ENCODE results near the gene HSPD1. TPM values are rescaled to one million over a fixed set of nuclear protein-coding genes. Genes with fewer than 3 reads are reported as not detected.

Gene HSPD1
- total RNA-seq (2022; extraction: Qiagen RNA extraction; ENCODE audit: low read depth), result 581 to 650 TPM (median 613 TPM) in 5 replicates

DNA sequence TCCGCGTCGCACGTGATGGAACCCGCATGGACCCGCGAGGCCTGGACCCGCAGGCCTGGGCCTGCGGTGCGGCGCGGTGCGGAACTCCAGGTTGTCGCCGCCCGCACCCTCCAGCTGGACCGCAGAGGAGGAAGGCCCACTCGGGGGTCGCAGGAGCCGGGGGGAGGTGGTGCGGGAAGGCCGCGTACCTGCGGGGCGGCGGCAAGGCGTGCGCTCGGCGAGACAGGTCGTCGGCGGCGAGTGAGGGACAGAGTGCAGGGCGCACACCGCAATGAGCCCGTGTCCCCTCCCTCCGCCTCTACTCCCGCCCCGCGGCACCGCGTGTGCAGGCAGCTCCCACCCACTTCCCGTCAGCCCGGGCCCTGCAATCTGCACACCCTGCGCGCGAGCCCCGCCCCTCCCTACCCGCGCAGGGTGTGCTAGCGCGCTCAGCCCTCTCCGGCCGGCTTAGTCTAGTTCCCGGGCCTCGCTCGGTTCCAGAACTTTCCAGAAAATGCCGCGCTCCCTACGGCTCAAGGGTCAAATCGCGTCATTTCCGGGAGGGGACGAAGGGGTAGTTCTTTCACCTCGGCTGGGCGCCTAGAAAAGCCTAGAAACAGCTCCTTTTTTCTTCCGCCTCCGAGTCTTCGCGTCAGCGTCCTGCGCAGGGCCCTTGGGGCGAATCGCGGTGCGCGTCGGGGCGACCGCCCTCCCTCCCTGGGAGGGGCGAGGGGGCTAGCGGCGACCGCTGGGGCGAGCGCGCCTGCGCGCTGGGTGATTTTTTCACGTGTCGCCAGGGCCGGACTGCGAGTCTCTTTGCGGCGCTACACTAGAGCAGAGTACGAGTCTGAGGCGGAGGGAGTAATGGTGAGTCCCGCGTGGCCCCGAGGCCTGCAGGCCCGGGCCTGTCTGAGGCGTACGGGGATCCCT is at the start of gene HSPD1, which contains the start of gene HSPE1:
Gene HSPD1 (minus strand): TSS at position 247 of the 909 bp plus-strand sequence. CDS start 992 bp downstream, outside the sequence.
Gene HSPE1 (plus strand): TSS at position 786 of the 909 bp plus-strand sequence. CDS start 58 bp downstream, at position 844.

DNA sequence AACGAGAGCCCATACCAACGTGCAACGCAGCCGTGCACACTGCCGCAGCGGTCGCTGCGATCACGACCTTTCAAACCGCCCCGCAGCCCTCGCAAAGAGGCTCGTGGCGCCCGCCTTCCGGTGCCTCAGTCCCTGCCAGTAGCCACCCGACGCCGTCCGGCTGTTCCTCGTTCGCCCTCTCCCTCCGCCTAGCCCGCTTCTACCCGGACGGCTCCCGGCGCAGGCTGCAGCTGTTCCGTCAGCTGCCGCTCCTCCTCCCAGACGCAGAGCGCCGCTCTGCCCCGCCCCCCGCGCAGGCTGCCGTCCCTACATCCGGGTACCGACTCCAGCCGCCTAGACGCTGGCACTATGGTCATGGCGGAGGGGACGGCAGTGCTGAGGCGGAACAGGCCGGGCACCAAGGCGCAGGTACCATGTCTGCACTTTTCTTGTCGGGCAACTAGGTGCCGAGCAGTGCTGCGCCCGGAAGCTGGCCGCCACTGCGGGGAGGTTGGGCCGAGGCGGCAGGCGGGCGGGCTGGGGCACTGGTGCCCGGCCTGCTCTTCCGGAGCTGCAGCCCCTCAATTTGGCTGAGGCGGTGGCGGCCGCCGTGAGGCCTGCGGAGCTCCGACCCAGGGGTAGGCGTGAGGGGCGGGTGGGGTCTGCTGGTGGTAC is 16.2 kb upstream of the HSPD1 start, which contains the start of gene MOB4:
Gene MOB4 (plus strand): TSS at position 328 of the 654 bp plus-strand sequence. CDS start 21 bp downstream, at position 349.

DNA sequence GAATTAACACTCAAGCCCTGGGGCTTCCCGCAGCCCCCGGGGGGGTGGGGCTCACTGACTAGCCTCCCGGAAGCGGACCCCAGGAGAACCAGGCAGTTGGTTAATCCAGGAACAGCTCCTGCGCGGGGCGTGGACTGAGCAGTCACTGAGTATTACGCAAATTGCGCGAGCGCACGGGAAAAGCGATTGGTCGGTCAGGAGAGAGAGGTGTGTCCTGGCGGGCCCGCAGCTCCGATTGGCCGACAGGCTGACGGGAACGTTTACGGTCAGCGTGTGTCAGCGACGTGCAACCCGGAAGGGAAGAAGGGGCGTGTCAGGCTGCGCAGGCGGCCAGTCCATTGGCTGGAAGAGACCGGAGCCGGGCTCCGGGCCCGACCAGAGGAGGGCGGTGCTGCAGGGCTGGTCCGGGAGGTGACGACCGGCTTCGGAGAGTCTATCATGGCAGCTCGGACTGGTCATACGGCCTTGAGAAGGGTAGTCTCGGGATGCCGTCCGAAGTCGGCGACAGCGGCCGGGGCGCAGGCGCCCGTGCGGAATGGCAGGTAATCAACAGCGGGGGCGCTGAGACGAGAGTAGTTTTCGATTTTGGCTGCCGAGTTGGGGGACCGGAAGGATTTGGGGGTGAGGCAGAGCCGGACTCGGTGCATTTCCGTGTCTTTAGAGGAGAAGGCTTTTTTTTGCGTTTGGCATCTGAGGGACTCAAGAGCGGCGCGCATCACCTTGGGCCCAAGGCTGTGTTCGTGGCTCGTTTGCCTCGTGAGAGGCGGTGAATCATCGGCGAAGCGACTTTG is 46.3 kb downstream of the HSPD1 start, which contains the start of gene COQ10B:
Gene COQ10B (plus strand): TSS at position 430 of the 791 bp plus-strand sequence. CDS start 9 bp downstream, at position 439.

Other genes starting within 250 kb of the HSPD1 start
- gene ANKRD44, start 189.1 kb downstream of the HSPD1 start, total RNA-seq (2022; extraction: Qiagen RNA extraction; ENCODE audit: low read depth), result 1.2 to 3.2 TPM (median 2.2 TPM) in 5 replicates
- gene SF3B1, start 64.8 kb downstream of the HSPD1 start, total RNA-seq (2022; extraction: Qiagen RNA extraction; ENCODE audit: low read depth), result 123 to 175 TPM (median 131 TPM) in 5 replicates
- gene COQ10B, start 46.3 kb downstream of the HSPD1 start, total RNA-seq (2022; extraction: Qiagen RNA extraction; ENCODE audit: low read depth), result 18.6 to 20.9 TPM (median 20.0 TPM) in 5 replicates
- gene HSPE1, start 539 bp upstream of the HSPD1 start, total RNA-seq (2022; extraction: Qiagen RNA extraction; ENCODE audit: low read depth), result 453 to 852 TPM (median 476 TPM) in 5 replicates
- gene MOB4, start 16.2 kb upstream of the HSPD1 start, total RNA-seq (2022; extraction: Qiagen RNA extraction; ENCODE audit: low read depth), result 19.6 to 37.4 TPM (median 29.7 TPM) in 5 replicates
- not detected in 5 replicates for gene RFTN2, start 175.7 kb upstream of the HSPD1 start, total RNA-seq (2022; extraction: Qiagen RNA extraction; ENCODE audit: low read depth)
- 11.2 to 12.3 TPM (median 12.1 TPM) in 5 replicates for gene MARS2, start 205.5 kb upstream of the HSPD1 start, total RNA-seq (2022; extraction: Qiagen RNA extraction; ENCODE audit: low read depth)